Umbilical cord (tissue), 2 donors: ENCODE results near the gene C1orf94. TPM values are rescaled to one million over a fixed set of nuclear protein-coding genes. Genes with fewer than 3 reads are reported as not detected.

Experiments used
- DNase-seq: peaks from one replicate; pipeline ENCODE4 v3.0.0-alpha.2; 2015; ENCODE audit warnings: low spot score
- total RNA-seq: library from RNA; depleted of rRNA; stranded (reverse); fragments of >200 nt; gene quantifications from one replicate; pipeline ENCODE4 v1.2.3, GENCODE V29; 2014; ENCODE audit warnings: low replicate concordance; ENCODE audit not compliant: insufficient read depth

C1orf94 gene
- total RNA-seq, 1 donor from 2014 or later = 0.72 TPM

DNA sequence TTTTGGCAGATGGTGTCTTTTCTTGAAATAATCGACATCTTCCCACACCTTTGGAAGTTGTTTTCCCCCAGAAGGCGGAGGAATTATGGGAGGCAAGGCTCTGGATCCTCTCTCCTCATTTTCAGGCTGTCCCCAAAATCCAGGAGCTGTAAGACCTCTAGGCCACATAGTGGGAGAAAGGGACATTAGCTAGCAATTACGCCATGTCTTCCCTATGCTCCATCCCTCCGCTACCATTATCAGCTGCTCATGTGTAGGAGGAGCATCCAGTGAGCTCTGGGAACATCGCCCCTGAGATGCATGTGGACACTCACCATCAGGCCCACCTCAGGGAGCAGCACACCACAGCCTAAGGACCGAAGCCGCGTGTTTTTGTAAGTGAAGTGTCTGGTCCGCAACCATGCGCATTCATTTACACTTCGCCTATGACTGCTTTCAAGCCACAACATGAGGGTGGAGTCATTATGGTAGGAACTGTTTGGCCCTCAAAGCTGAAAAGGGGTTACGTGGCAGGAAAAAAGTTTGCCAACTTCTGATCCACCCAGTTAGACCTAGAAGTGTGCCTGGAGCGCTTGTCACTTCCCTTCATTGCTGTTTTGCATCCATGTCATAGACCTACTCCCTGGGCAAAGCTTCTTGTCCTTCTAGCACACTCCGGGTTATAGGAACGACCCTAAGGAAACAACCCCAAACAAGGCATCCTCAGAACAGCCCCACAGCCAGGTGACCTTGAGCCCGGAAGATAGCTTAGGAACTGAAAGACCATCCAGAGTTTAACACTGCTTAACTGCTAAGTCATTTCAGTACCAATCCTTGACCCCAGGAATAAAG lies 85.5 kb downstream of the C1orf94 start:
- no peak for DNase-seq

DNA sequence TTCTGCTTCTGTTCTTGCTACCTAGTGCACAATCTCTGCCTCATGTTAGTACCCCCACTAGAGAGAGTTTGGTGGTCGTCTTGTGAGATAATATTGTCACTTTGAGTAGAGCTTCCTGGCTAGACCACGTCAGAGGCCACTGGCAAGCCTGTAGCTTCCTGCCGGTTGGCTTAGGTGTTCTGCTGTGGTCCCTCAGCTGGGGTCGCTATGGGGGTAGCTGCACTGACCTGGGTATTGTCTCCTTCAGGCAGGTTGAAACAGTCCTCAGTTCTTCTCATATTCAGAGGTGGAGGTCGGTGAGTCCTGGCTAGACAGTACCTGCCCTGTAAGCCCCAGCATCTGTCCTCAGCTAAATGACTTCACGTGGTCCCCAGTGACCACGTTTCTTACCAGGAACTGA lies 86.2 kb downstream of the C1orf94 start:
- DNase-seq = no peak

DNA sequence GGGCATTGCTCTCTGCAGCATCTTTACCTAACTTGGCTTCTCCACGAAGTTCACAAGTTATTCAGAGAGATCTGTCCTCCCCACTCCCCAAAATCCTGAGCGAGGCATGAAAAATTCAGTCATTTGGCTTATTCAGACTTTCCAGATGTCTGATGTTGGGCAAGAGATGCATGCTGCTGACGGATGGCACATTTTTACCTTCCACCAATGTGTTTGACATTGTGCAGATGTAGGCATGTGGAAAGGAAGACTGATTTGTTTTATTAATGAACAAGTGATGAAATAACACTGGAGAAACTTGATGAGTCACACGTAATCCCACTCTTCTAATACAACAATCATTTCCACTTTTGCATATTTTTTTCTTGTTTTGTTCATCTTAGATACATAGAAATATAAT lies 86.7 kb downstream of the C1orf94 start:
- peak; percentile 6 for DNase-seq

- DNase-seq = no peak
Measured at GRCh38 chr1:34265396-34265795, 88.7 kb downstream of the C1orf94 start.

DNA sequence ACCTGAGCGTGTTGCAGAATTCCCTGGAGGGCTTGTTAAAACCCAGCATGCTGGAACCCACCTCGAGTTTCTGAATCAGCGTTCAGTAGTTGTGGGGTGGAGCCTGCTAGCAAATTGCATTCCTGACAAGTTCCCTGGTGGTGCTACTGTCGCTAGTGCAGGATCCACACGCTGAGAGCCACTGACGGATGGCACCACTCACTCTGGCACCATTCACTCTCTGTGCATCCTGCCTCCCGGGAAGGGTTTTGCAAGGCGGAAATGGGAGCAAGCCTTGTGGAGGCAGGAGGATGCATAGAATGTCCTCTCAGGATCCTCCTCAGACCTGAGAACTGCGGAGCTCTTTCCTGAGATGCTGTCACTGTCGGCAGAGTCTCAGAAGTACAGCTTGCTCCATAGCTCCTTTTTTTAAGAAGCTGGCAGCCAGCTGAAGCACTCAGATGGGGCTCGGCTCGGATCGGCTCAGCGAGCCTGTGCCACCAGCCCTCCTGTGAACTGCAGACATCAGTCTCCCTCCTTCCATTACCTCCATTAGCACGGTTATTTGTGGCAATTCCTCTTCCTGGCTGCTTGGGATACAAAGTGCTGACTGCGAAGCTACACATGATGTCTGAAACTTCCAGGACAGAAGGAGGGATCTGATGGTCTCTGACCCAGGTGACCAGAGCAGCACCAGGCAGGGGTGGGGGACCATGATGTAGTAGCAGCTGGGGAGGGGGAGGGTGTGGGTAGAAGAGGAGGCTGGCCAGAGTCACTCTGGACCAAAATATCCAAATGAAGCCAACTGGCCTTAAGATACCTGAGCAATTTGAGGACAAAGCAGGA lies 89.6 kb downstream of the C1orf94 start:
- no peak for DNase-seq

- no peak for DNase-seq
Measured at GRCh38 chr1:34267326-34267725, 90.6 kb downstream of the C1orf94 start.

- peak; percentile 20 for DNase-seq
Measured at GRCh38 chr1:34268311-34268954, 91.7 kb downstream of the C1orf94 start.

Other genes starting within 250 kb of the C1orf94 start
- 10.1 TPM for gene CSMD2, start 11.7 kb upstream of the C1orf94 start, total RNA-seq